Measurements from ENCODE around the gene CLSTN3.

- TF ChIP-seq CTCF (IDR thresholded peaks at IDR 0.05), result no peak
- no peak for TF ChIP-seq POLR2A (IDR thresholded peaks at IDR 0.05)
Measured at GRCh38 chr12:7203109-7203508, 72.9 kb downstream of the CLSTN3 start.
